ENCODE data around the gene ESYT1.
A peak's percentile ranks its signal among the peaks of the same experiment; 100 is the strongest.

Gene ESYT1

GRCh38 chr12:56157201-56158028 lies 29.3 kb downstream of the ESYT1 start:
- Histone ChIP-seq H3K18ac (ENCODE audit: low read depth in 1 of 2, low read length in 2 of 2) (peak overlapping the region; percentile 7 to 96), H2BK15ac (ENCODE audit: low read depth, poor library complexity, severe bottlenecking) (peak overlapping the region; percentile 1), H3K79me1 (replicated peaks; ENCODE audit: low read length, poor library complexity, severe bottlenecking) (peaks cover 19% of the 10 kb centered on the region), H3K4me1 (ENCODE audit: control insufficient read depth, insufficient read depth, low read depth, low read length) (peaks cover 30% of the 10 kb centered on the region), H3K14ac (ENCODE audit: low read length in 2 of 2) (no peak overlapping the region), H3K9ac (ENCODE audit: low read length) (peak overlapping the region; percentile 87), H4K91ac (ENCODE audit: low read length) (peak overlapping the region; percentile 3), H3K23ac (ENCODE audit: low read length in 2 of 2) (peak overlapping the region in 1 of 2 experiments; percentile 23), H2BK5ac (ENCODE audit: low read depth, low read length, poor library complexity, severe bottlenecking) (peak overlapping the region; percentile 19), H3K27ac (ENCODE audit: low read length, poor library complexity, severe bottlenecking) (peak overlapping the region; percentile 98), H2BK120ac (ENCODE audit: low read depth, low read length) (peak overlapping the region; percentile 67), H4K8ac (ENCODE audit: low read length) (peak overlapping the region; percentile 8), H3K4ac (ENCODE audit: low read depth in 1 of 2, low read length in 2 of 2) (peak overlapping the region; percentile 1 to 71), H2BK12ac (ENCODE audit: low read length in 2 of 2) (peak overlapping the region in 1 of 2 experiments; percentile 59), H3K36me3 (ENCODE audit: control insufficient read depth in 1 of 2, insufficient read depth in 2 of 2, low read depth in 1 of 2, low read length in 2 of 2) (peaks cover 47 to 50% of the 10 kb centered on the region in 2 experiments), H2AFZ (ENCODE audit: low read depth, low read length) (peak overlapping the region; percentile 8), H3K9me3 (ENCODE audit: control insufficient read depth, low read length) (no peaks in the 10 kb centered on the region), H3K4me2 (ENCODE audit: low read length, poor library complexity, severe bottlenecking) (peak overlapping the region; percentile 64), H2AK5ac (ENCODE audit: low read length, severe bottlenecking) (no peak overlapping the region), H3K4me3 (ENCODE audit: insufficient read depth in 1 of 2, low read depth in 1 of 2, low read length in 2 of 2) (peak overlapping the region; percentile 51 to 80), H3K27me3 (ENCODE audit: control insufficient read depth in 1 of 2, insufficient read depth in 1 of 2, low read length in 2 of 2) (no peaks in the 10 kb centered on the region)
- 18% methylated on average over 43 of the region's 45 CpGs for WGBS
- peak; percentile 94 for DNase-seq

- H3K9ac ChIP-seq (ENCODE audit: low read length) = peak within 1 kb of the TSS; percentile 99
- peak within 1 kb of the TSS; percentile 77 to 95 for H3K4ac ChIP-seq (ENCODE audit: low read depth in 1 of 2, low read length in 2 of 2)
- peaks cover 49 to 59% of the 10 kb centered on the region in 2 experiments for H3K36me3 ChIP-seq (ENCODE audit: control insufficient read depth in 1 of 2, insufficient read depth in 2 of 2, low read depth in 1 of 2, low read length in 2 of 2)
- H2AK5ac ChIP-seq (ENCODE audit: low read length, severe bottlenecking) = peak within 1 kb of the TSS; percentile 81
- no peaks in the 10 kb centered on the region for H3K27me3 ChIP-seq (ENCODE audit: control insufficient read depth in 1 of 2, insufficient read depth in 1 of 2, low read length in 2 of 2)
- peak within 1 kb of the TSS; percentile 94 to 96 for H3K18ac ChIP-seq (ENCODE audit: low read depth in 1 of 2, low read length in 2 of 2)
- peak within 1 kb of the TSS; percentile 79 for H3K4me2 ChIP-seq (ENCODE audit: low read length, poor library complexity, severe bottlenecking)
- peak within 1 kb of the TSS in 1 of 2 experiments; percentile 59 for H2BK12ac ChIP-seq (ENCODE audit: low read length in 2 of 2)
- H3K27ac ChIP-seq (ENCODE audit: low read length, poor library complexity, severe bottlenecking) = peak within 1 kb of the TSS; percentile 98
- peak within 1 kb of the TSS; percentile 67 for H2BK120ac ChIP-seq (ENCODE audit: low read depth, low read length)
- peak; percentile 98 for DNase-seq
- peak within 1 kb of the TSS in 1 of 2 experiments; percentile 98 for H3K14ac ChIP-seq (ENCODE audit: low read length in 2 of 2)
- H2AFZ ChIP-seq (ENCODE audit: low read depth, low read length) = peak within 1 kb of the TSS; percentile 8
- H3K9me3 ChIP-seq (ENCODE audit: control insufficient read depth, low read length) = no peaks in the 10 kb centered on the region
- peak within 1 kb of the TSS; percentile 87 for H4K8ac ChIP-seq (ENCODE audit: low read length)
- H3K4me1 ChIP-seq (ENCODE audit: control insufficient read depth, insufficient read depth, low read depth, low read length) = peaks cover 26% of the 10 kb centered on the region
- peak within 1 kb of the TSS in 1 of 2 experiments; percentile 91 for H3K23ac ChIP-seq (ENCODE audit: low read length in 2 of 2)
- peaks cover 16% of the 10 kb centered on the region for H3K79me1 ChIP-seq (replicated peaks; ENCODE audit: low read length, poor library complexity, severe bottlenecking)
- H2BK5ac ChIP-seq (ENCODE audit: low read depth, low read length, poor library complexity, severe bottlenecking) = peak within 1 kb of the TSS; percentile 39
- H3K4me3 ChIP-seq (ENCODE audit: insufficient read depth in 1 of 2, low read depth in 1 of 2, low read length in 2 of 2) = peak within 1 kb of the TSS; percentile 83 to 95
- peak within 1 kb of the TSS; percentile 60 for H2BK15ac ChIP-seq (ENCODE audit: low read depth, poor library complexity, severe bottlenecking)
- WGBS = 0% methylated on average over 20 of the region's 30 CpGs
- H4K91ac ChIP-seq (ENCODE audit: low read length) = peak within 1 kb of the TSS; percentile 77
These were observed 30.2 kb downstream of the ESYT1 start, which contains the start of gene MYL6 for GRCh38 chr12:56158029-56158925. Gene MYL6, plus strand, starts transcription at chr12:56158359. Its CDS starts 43 bp downstream, at chr12:56158402.

- Histone ChIP-seq H3K27ac (ENCODE audit: low read length, poor library complexity, severe bottlenecking) (peak overlapping the region; percentile 97), H3K27me3 (ENCODE audit: control insufficient read depth in 1 of 2, insufficient read depth in 1 of 2, low read length in 2 of 2) (no peaks in the 10 kb centered on the region), H3K9ac (ENCODE audit: low read length) (peak overlapping the region; percentile 99), H4K91ac (ENCODE audit: low read length) (no peak overlapping the region), H3K36me3 (ENCODE audit: control insufficient read depth in 1 of 2, insufficient read depth in 2 of 2, low read depth in 1 of 2, low read length in 2 of 2) (peaks cover 53 to 66% of the 10 kb centered on the region in 2 experiments), H2BK12ac (ENCODE audit: low read length in 2 of 2) (no peak overlapping the region), H3K4ac (ENCODE audit: low read depth in 1 of 2, low read length in 2 of 2) (peak overlapping the region; percentile 39 to 55), H3K79me1 (replicated peaks; ENCODE audit: low read length, poor library complexity, severe bottlenecking) (peaks cover 11% of the 10 kb centered on the region), H3K18ac (ENCODE audit: low read depth in 1 of 2, low read length in 2 of 2) (peak overlapping the region in 1 of 2 experiments; percentile 28), H2BK15ac (ENCODE audit: low read depth, poor library complexity, severe bottlenecking) (no peak overlapping the region), H3K23ac (ENCODE audit: low read length in 2 of 2) (no peak overlapping the region), H3K4me3 (ENCODE audit: insufficient read depth in 1 of 2, low read depth in 1 of 2, low read length in 2 of 2) (peak overlapping the region; percentile 83 to 95), H2AK5ac (ENCODE audit: low read length, severe bottlenecking) (peak overlapping the region; percentile 81), H2BK5ac (ENCODE audit: low read depth, low read length, poor library complexity, severe bottlenecking) (peak overlapping the region; percentile 39), H4K8ac (ENCODE audit: low read length) (no peak overlapping the region), H3K4me1 (ENCODE audit: control insufficient read depth, insufficient read depth, low read depth, low read length) (peaks cover 20% of the 10 kb centered on the region), H2AFZ (ENCODE audit: low read depth, low read length) (no peak overlapping the region), H3K14ac (ENCODE audit: low read length in 2 of 2) (peak overlapping the region in 1 of 2 experiments; percentile 64), H3K9me3 (ENCODE audit: control insufficient read depth, low read length) (no peaks in the 10 kb centered on the region), H3K4me2 (ENCODE audit: low read length, poor library complexity, severe bottlenecking) (peak overlapping the region; percentile 79), H2BK120ac (ENCODE audit: low read depth, low read length) (no peak overlapping the region)
- peak; percentile 72 for DNase-seq
- under 1% methylated on average over 5 of the region's 6 CpGs for WGBS
These were observed 30.9 kb downstream of the ESYT1 start for GRCh38 chr12:56158926-56159461.
